Subcutaneous abdominal adipose tissue (tissue), 5 donors: ENCODE measurements around the gene NPIPB12.
"Not testable (repeated sequence)": the region's sequence is repeated elsewhere in the genome, so short reads cannot be mapped to it uniquely, and the experiment has no call there.

Experiments used
- H3K27ac ChIP-seq: one replicate; pipeline ENCODE4 v1.7.0; 2013; ENCODE audit warnings: low read depth, mild to moderate bottlenecking, inconsistent platforms, low read length, moderate library complexity
- H3K27me3 ChIP-seq, 5 donors: one replicate each; pipeline ENCODE4 v1.7.0; 2013; ENCODE audit warnings: low read length in 5 of 5, inconsistent platforms in 1 of 5; ENCODE audit not compliant: control insufficient read depth in 5 of 5, insufficient read depth in 4 of 5
- H3K36me3 ChIP-seq, 5 donors: one replicate each; pipeline ENCODE4 v1.7.0; 2013; ENCODE audit warnings: low read length in 5 of 5; ENCODE audit not compliant: control insufficient read depth in 5 of 5, insufficient read depth in 5 of 5
- H3K4me1 ChIP-seq, 5 donors: one replicate each; pipeline ENCODE4 v1.7.0; 2013; ENCODE audit warnings: low read length in 5 of 5, mild to moderate bottlenecking in 3 of 5, moderate library complexity in 1 of 5; ENCODE audit not compliant: control insufficient read depth in 5 of 5, insufficient read depth in 5 of 5
- H3K4me3 ChIP-seq, 5 donors: one replicate each; pipeline ENCODE4 v1.7.0; 2013; ENCODE audit warnings: low read length in 5 of 5, low read depth in 1 of 5
- H3K9ac ChIP-seq, 5 donors: one replicate each; pipeline ENCODE4 v1.7.0; 2013; ENCODE audit warnings: low read length in 5 of 5, mild to moderate bottlenecking in 4 of 5, moderate library complexity in 3 of 5
- H3K9me3 ChIP-seq, 5 donors: one replicate each; pipeline ENCODE4 v1.7.0; 2013; ENCODE audit warnings: low read length in 5 of 5; ENCODE audit not compliant: control insufficient read depth in 5 of 5
- donor health status: healthy.
- donor health status: healthy.
- donor health status: healthy.
- donor health status: healthy.
- donor health status: healthy.

Gene NPIPB12

DNA sequence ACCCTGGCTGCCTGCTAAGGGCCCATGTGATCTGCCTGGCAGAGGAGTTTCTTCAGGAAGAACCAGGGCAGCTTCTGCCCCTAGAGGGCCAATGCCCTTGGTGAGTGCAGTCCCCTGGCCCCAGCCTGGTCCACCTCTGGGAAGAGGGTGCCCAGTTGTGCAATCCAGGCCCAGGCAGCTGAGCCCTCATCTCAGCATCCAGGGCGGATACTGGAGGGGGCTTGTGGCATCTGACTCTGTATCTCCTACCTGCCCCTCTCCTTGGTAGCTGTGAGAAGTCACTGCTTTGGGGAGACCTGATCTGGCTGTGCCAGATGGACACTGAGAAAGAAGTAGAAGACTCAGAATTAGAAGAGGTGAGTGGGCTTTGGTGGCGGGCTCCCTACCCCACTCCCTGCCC is 48.5 kb downstream of the NPIPB12 start:
- not testable (repeated sequence) for H3K9me3 ChIP-seq, H3K4me3 ChIP-seq, H3K36me3 ChIP-seq, H3K4me1 ChIP-seq, H3K27ac ChIP-seq, H3K9ac ChIP-seq, H3K27me3 ChIP-seq

DNA sequence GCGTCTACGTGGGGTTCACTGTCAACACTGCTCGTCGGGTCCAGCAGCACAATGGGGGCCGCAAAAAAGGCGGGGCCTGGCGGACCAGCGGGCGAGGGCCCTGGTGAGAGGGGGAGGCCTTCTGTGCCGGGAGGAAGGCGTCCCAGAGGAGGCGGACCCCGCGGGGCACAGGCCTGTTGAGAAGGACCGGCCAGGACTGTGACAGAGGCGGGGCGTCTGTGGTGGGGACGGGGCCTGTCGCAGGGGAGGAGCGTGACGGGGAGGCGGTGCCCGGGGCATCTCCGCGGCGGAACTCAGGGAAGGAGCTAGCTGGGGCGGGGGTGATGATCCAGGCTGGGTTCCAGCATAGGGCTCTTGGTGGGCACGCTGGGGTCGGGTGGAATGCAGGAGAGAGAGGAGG is 51.4 kb downstream of the NPIPB12 start:
- H3K36me3 ChIP-seq, H3K4me1 ChIP-seq, H3K27ac ChIP-seq, H3K27me3 ChIP-seq, H3K4me3 ChIP-seq, H3K9me3 ChIP-seq, H3K9ac ChIP-seq: not testable (repeated sequence)

DNA sequence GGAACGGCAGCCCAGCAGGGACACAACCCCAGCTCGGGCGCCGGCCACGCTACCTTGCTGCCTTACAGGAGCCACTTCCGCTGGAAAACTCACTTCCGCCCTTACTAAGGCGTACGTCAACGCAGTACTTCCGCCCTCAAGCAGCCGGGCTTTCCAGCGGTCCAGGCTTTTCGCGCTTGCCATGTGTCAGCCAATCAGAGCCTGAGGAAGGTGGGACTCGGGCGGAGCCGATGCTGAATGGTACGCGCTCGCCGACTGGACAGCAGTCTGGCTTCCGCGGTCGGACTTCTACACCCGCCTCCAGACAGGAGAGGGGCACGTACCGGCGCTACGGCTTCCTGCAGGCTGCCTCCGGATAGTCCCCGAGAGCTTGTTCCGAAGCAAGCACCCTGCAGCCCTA is 51.9 kb downstream of the NPIPB12 start, which contains the start of the genes BOLA2 and SLX1B:
Gene BOLA2 (minus strand): TSS at position 83 of the 400 bp plus-strand sequence. CDS start 98 bp downstream, outside the sequence.
Gene SLX1B (plus strand): TSS at position 265 of the 400 bp plus-strand sequence.
- H3K27me3 ChIP-seq, H3K9ac ChIP-seq, H3K9me3 ChIP-seq, H3K4me1 ChIP-seq, H3K4me3 ChIP-seq, H3K27ac ChIP-seq, H3K36me3 ChIP-seq: not testable (repeated sequence)

DNA sequence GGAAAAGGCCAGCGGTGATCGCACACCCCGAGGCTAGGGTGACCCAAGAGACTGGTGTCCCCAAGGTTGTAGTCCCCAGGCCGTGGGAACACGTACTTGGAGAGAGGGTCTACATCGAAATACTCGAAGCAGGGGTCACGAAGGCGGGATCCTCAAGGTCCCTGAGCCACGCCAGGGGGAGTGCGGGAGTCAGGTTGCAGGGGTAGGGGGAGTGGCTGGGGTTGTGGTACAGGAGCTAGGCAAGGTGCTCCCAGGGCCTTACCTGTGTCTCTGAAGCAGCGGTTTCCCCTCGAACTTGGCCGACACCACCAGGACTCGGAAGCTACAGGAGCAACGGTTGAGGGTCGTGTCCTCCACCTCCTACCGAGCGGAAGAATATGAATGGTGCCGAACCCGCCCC is 52.5 kb downstream of the NPIPB12 start:
- not testable (repeated sequence) for H3K4me3 ChIP-seq, H3K36me3 ChIP-seq, H3K27ac ChIP-seq, H3K27me3 ChIP-seq, H3K9me3 ChIP-seq, H3K9ac ChIP-seq, H3K4me1 ChIP-seq
